CD4-positive, alpha-beta T cell treated with Interferon alpha-2 for 1 hour (primary cell): ENCODE results near the gene LARP4B.

ENCODE experiments used
- DNase-seq, 2 donors: peaks; one replicate each; pipeline ENCODE4 v3.0.0-alpha.2; 2020 to 2022

LARP4B gene

DNA sequence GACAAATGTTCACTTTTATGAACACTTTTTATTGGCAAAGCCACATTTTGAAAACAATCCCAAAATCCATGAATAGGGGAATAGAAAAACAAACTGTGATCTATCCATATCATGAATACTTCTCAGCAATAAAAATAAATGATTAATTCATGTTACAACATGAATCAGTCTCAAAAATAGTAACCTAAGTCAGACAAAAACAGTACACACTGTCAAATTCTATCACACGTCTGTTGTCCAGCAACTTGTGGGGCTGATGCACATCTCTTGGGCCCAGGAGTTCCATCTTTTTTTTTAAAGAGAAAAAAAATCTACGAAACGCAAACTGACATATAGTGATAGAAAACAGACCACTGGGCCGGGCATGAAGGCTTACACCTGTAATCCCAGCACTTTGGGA lies 71.0 kb downstream of the LARP4B start:
- DNase-seq, result no peak

DNA sequence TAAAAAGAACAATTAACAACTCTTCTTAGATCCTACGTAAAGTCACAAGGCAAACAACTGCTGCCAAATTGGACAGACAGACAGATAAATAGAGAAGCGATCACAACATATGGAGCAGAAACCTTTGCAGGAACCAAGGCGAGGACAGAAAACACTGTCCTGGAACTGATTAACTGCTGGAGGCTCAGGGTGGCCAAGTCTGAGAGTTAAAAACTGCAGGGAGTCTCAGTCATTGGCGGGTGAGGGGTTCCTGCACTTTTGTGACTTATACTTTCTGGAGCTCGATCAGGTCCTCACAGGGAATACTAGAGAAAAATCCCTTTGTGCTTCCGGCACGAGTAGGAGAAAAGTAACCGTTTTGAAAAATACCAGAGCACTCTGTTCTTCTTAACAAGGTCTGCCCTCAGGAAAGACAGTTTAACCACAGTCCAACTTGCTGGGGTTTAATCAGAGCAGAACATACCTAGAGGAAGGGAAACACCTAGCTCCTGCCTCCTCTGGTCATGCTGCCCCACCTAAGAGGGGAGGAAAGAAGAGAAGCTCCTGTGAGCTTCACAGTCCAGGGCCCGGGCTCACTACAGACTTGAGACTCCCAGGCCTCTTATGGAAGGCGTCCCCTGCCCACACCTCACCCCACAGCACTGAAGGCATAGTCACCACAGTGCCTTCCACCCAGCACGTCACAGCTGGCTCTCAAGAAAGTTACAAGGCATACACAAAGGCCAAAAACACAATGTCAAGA lies 74.9 kb downstream of the LARP4B start:
- no peak for DNase-seq

GRCh38 chr10:855671-856070 lies 75.8 kb downstream of the LARP4B start:
- DNase-seq, result no peak

DNA sequence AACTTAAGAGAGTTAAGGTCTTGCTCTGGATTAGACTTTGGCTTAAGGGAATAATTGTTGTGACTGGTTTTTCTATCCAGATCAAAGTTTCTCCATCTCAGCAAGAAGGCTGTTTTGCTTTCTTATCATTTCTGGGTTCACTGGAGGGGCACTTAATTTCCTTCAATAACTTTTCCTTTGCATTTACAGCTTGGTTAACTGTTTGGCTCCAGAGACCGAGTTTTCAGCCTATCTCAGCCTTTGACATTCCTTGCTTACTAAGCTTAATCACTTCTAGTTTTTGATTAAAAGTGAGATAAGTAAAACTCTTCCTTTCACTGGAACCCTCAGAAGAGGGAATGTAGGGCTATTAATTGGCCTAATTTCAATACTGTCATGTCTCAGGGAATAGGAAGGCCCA lies 76.4 kb downstream of the LARP4B start:
- no peak for DNase-seq

GRCh38 chr10:853017-853416 lies 78.5 kb downstream of the LARP4B start:
- DNase-seq, result no peak

GRCh38 chr10:852386-852785 lies 79.1 kb downstream of the LARP4B start:
- no peak for DNase-seq

GRCh38 chr10:851901-852300 lies 79.6 kb downstream of the LARP4B start:
- DNase-seq, result no peak

GRCh38 chr10:850093-850492 lies 81.4 kb downstream of the LARP4B start:
- DNase-seq, result no peak

DNA sequence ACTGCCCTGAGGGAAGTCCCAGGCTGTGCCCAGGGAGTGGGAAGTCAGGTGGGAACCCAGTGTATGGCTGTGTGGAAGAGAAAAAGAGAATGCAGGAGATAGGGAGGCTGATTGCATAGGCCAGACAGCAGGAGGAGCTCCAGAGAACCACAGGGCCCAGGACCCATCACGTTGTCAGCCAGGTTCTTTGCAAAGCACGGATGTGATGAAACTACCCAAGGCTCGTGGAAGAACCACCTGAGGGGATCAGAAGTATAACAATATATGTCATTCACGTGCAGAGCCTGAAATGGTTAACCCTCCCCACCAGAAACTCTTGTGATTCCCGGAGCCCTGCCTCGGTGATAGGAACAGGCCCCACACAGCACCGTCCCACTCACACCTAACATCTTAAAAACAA lies 83.6 kb downstream of the LARP4B start:
- DNase-seq, result no peak

DNA sequence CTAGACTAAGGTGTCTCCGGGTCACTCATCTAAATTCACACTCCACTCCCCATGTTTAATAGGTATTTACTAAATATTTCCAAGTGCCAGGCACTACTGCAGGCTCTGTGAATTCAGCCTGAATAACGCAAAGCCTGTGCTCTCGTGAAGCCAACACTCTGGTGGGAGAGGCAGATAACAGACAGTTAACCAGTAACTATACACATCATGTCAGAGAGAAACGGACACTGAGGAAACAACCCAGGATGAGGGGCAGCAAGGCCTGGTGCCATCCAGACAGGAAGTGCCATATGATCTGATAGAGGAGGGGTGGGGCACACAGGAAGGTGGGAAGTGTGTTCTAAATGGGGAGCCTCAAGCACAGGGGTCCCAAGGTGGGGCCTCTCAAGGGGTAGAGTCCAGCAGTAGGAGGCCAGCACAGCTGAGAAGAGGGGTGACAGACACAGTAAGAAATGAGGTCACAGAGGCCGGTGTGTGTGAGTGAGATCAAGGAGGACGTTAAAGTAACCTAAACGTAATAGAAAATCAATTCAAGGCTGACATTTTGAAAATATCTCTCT lies 85.3 kb downstream of the LARP4B start:
- no peak for DNase-seq

- DNase-seq, result no peak
These were observed 86.0 kb downstream of the LARP4B start for GRCh38 chr10:845526-845925.

- DNase-seq, result no peak
These were observed 87.0 kb downstream of the LARP4B start for GRCh38 chr10:844552-844951.

DNA sequence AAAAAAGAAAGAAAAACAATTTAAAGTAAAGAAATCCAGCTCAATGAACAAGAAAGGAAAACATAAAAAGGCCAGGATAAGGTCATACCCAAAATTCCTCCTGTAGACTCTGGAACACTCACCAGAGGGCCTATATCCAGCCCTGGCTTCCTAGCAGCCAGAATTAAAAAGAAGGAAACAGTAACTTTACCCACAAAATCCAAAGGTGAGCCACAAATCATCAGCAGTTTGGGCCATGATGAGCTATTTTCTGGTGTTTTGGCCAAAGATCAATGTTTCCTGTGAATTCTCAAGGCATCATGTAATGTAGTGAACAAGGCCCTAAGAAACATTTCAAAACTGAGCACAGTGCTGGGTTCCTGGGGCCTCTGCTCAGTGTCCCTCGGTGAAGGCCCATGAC lies 87.8 kb downstream of the LARP4B start:
- DNase-seq, result no peak

GRCh38 chr10:842795-843194 lies 88.7 kb downstream of the LARP4B start:
- DNase-seq, result no peak

GRCh38 chr10:841535-841934 lies 90.0 kb downstream of the LARP4B start:
- DNase-seq, result no peak

DNA sequence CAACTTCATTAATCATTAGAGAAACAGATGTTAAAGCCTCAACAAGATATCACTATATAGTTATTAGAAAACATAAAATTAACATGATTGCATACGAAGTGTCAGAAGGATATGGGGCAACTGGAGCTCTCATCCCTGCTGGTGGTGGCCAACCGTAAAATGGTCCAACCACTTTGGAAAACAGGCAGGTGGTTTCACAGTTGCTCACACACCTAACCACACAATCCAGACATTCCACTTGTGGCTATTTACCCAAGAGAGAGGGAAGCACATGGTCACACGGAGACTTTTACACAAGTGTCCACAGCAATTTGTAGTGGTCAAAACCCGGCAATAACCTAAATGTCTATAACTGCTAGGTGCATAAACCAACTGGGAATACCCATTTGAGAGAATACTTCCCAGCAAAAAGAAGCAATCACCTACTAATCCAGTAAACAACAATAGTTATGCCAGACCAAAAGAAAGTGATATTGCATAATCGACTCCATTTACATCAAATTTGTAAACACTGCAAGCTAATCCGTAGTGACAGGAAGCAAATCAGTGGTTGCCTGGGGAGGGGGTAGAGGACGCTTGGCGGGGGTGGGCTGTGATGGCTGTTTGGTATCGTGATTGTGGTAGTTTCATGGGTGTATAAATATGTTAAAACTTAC lies 91.8 kb downstream of the LARP4B start:
- DNase-seq, result no peak

DNA sequence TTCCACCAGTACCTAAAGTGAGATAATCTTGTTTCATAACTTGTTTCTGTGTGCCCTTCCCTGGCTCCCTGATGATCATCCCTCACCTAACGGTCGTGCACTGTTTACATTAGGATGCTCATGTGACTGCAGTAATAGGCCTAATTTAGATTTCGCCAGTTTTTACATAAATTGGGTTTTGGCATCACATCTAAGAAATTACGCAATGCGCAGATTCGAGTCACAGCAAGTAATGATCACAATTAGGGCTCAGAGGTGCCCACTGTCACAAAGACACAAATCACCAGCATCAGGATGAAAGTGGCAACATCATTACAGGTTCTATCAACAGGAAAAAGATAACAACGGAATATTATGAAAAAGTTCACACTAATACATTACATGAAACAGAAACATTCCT lies 94.7 kb downstream of the LARP4B start:
- DNase-seq, result no peak

DNA sequence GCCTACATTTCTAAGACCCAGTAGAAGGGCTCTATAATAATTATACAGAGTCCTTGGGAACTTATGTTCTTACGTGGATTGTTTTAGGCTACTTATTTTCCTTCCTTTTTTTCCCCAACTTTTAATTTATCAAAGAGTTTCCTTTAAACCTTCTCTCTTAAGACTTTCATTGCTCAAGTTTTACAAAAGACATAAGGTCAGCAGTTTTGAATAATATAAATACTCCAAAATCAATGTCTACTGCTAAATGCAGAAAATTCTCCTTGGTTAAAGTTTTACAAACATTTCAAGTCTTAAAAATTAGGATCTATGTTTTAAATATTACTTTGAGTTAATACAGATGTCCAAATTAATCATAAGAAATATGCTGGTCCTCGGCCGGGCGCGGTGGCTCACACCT lies 97.0 kb downstream of the LARP4B start:
- DNase-seq, result no peak

- DNase-seq, result no peak
These were observed 102.3 kb downstream of the LARP4B start for GRCh38 chr10:829241-829640.

DNA sequence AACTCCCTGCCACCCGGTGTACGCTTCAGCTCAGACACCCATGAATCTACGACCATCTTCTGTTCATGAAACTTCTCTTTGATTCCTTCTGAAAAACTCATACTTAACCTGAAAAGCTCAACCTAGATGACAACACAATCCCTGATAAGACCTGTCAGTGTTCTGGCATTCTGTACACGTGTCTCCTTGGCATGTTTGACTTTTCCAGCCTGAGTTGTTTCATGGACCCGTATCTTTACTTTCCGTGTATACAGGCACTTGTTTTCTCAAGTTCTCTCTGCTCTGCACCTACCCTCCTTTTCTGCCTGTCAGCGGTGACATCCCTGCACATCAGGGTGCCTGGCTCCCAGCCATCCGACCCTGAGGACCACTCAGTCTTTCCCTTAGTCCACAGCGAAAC lies 103.3 kb downstream of the LARP4B start:
- DNase-seq, result no peak

DNA sequence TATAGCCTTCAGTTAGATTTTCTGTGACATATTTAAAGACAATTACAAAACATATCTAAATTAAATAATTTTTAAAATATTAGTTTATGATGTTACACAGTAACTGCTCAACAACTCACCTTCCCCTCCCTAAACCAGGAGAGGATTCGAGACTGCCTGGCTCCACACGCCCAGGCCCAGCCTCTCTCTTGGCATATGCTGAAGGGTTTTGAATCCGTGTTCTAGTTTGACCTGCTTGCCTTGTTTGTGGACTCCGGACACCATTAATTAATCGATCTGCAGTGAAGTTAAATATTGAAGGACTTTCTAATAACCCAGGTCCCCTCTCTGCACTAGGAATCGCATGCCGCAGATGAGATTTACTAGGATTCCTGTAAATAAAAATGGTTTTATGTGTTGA lies 106.6 kb downstream of the LARP4B start:
- no peak for DNase-seq

DNA sequence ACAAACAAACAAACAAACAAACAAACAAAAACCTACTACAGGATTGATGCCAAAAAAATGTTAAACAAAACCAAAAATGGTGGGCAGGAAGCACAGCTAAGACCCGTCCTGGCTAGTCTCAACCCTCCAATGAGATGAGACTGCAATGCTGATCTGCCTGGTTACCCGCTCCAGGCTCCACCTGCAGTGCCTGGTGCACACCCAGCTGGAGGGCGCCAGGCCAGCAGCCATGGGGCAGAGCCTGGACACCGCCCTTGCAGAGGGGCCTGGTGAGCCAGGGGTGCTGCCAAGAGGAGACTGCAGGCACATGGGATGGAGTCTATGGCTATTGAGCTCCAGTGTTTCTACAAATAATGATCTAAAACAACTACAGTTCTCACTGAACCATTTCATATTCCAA lies 107.0 kb downstream of the LARP4B start:
- no peak for DNase-seq

DNA sequence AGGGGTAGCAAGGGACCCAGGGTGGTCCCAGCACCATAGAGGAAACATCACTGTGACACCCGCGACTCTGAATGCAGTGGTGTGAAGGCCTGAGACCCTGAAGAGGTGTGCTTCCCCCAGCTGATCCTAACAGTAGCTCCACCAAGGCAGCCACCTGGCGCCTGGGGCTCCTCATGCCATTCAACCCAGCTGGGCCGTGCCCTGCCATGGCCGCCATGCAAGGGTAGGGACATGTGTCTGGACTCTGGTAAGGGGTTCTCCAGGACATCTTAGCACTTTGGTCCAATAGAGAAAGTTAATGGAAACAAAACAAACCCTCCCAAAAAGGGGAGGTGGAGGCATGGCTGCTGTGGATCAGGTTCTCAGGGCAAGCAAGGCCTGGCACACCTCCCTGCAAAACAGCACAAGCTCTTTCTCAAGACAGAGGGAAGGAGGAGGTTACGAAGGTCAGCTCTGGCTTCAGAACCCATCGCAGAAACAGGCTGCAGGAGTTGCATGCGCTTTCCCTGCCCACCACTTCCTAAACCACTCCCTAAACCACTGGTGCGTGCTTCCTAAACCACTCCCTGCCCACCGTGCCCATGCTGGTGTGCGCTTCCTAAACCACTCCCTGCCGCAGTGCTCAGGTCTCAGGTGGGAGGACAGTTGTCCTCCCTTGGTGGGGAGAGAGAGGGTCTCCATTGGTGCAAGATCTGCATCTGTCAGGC lies 108.7 kb downstream of the LARP4B start:
- no peak for DNase-seq

GRCh38 chr10:822197-822596 lies 109.3 kb downstream of the LARP4B start:
- no peak for DNase-seq
